Activated CD8-positive, alpha-beta T cell treated with anti-CD3 and anti-CD28 coated beads, Interleukin-2, amount 10 ng/mL, durations not matched to agents 7 days and 5 days (primary cell): ENCODE measurements around the gene ASIP. TPM values are rescaled to one million over a fixed set of nuclear protein-coding genes. Genes with fewer than 3 reads are reported as not detected.

ENCODE experiments used
- ATAC-seq: fragments of 150-1000 bp; cut with Tn5 transposase; one replicate; pipeline ENCODE4 v1.10.0; 2021; ENCODE audit warnings: moderate library complexity
- CTCF ChIA-PET: fragments of 350-600 bp; sonication (Branson Sonifier 250); formaldehyde crosslinking; loops from one replicate; lab custom pipeline; 2021; ENCODE audit warnings: antibody characterized with exemption; lab: Charles Lee
- POLR2A ChIA-PET: fragments of 350-600 bp; sonication (Branson Sonifier 250); formaldehyde crosslinking; loops from one replicate; lab custom pipeline; 2021; ENCODE audit warnings: antibody characterized with exemption; lab: Charles Lee
- DNase-seq: peaks from one replicate; pipeline ENCODE4 v3.0.0-alpha.2; 2020
- H3K27ac Mint-ChIP-seq: one replicate; pipeline ENCODE4 v1.8.0; 2021; ENCODE audit warnings: mild to moderate bottlenecking, mixed read lengths
- H3K27me3 Mint-ChIP-seq: one replicate; pipeline ENCODE4 v1.8.0; 2021; ENCODE audit warnings: low read depth, mixed read lengths
- H3K36me3 Mint-ChIP-seq: one replicate; pipeline ENCODE4 v1.8.0; 2021; ENCODE audit warnings: low read depth, mixed read lengths
- H3K4me1 Mint-ChIP-seq: one replicate; pipeline ENCODE4 v1.8.0; 2021; ENCODE audit warnings: low read depth, mixed read lengths
- H3K4me3 Mint-ChIP-seq: one replicate; pipeline ENCODE4 v1.8.0; 2021; ENCODE audit warnings: mild to moderate bottlenecking, mixed read lengths
- H3K9me3 Mint-ChIP-seq: one replicate; pipeline ENCODE4 v1.8.0; 2022; ENCODE audit warnings: mixed read lengths; ENCODE audit not compliant: insufficient read depth
- total RNA-seq, 2 experiments: library from RNA; stranded (reverse); gene quantifications; one replicate each; pipeline ENCODE4 v1.2.3, GENCODE V29; 2021

The ASIP gene
- total RNA-seq, 2 experiments from 2014 or later: not detected

DNA sequence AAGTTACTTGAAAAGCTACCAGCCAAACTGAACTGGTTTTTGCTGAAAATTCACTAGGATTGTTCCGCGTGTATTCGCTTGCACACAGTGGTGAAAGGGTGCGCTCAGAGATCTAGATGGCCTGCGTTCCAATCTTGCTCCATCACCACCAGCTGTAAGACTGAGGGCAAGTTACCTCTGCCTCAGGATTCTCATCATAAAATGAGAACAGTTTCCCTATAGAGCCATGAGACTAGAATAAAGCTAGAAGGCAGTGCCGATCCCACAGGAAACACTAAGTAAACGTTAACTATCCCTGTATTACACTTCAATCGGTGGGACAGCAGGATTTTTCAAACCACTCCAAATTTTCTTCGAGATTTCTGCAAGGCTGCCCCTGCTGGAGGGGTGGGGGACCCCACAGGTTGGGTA is 61.1 kb downstream of the ASIP start:
- Mint-ChIP-seq H3K27ac (peak overlapping the region; percentile 89), H3K4me3 (peak overlapping the region; percentile 87), H3K9me3 (no peaks in the 10 kb centered on the region), H3K4me1 (peaks cover 24% of the 10 kb centered on the region), H3K27me3 (no peaks in the 10 kb centered on the region), H3K36me3 (peaks cover 4% of the 10 kb centered on the region)
- ATAC-seq (no peak), DNase-seq (no peak)
- ChIA-PET CTCF (interaction anchor here (0.9 to 9.1 kb wide), 6 partner anchors 10 to 467 kb away, joined by 3 to 65 read pairs (median 4); partner anchors contain the start of gene DYNLRB1), POLR2A (interaction anchor here (1.3 to 1.4 kb wide), 2 partner anchors 207 to 213 kb away, joined by 4 to 5 read pairs; partner anchors contain the start of gene DYNLRB1)

DNA sequence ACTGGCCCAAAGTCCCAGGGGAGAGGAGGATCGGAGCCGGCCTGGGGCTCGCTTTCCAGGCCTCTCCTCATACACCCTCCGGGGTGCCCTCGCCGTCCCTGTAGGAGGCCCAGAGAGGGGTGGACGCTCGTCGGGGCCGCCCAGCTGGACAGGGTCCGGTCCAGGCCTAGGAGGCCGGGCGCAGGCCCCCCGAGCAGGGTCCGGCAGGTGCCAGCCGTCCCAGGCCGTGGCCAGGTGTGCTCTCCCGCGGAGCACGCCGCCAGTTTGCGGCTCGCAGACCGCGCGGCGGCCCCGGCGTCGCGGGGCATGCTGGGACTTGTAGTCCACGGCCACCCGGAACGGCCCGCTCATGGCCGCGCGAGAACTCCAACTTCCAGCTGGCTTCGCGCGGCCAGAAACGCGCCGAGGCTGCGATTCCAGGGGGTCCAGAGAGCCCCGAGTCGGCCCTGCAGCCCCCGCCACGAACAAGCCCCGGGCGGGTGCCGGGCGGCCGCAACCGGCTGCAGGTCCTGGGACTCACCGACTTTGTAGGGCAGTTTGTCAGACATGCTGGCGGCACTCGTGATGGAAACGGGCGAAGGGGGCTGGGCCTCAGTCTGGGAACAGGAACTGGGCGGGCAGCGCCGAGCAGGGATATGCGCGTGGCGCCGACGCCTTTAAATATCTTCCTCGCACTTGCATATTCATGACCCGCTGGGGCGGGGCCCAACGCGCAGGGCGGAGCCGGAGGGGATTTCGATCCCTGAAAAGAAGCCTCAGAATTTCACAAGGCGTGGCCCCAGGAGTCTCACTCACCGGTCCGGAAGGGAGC is 61.7 kb downstream of the ASIP start, which contains the start of gene AHCY:
Gene AHCY, minus strand, starts transcription at position 633 of the 811 bp plus-strand sequence. Its CDS starts 85 bp downstream, at position 548.
- Mint-ChIP-seq H3K4me3 (peak within 1 kb of the TSS; percentile 87), H3K27ac (peak within 1 kb of the TSS; percentile 91), H3K4me1 (peaks cover 24% of the 10 kb centered on the region), H3K27me3 (peaks cover 2% of the 10 kb centered on the region), H3K36me3 (peaks cover 4% of the 10 kb centered on the region), H3K9me3 (no peaks in the 10 kb centered on the region)
- DNase-seq (peak; percentile 96), ATAC-seq (peak; percentile 97)
- POLR2A ChIA-PET: interaction anchor here (1.3 to 1.4 kb wide), 2 partner anchors 206 to 213 kb away, joined by 4 to 5 read pairs; partner anchors contain the start of gene DYNLRB1
- CTCF ChIA-PET: interaction anchor here (0.9 to 9.1 kb wide), 4 partner anchors 10 to 235 kb away, joined by 3 to 65 read pairs (median 8); partner anchors contain the start of gene DYNLRB1

DNA sequence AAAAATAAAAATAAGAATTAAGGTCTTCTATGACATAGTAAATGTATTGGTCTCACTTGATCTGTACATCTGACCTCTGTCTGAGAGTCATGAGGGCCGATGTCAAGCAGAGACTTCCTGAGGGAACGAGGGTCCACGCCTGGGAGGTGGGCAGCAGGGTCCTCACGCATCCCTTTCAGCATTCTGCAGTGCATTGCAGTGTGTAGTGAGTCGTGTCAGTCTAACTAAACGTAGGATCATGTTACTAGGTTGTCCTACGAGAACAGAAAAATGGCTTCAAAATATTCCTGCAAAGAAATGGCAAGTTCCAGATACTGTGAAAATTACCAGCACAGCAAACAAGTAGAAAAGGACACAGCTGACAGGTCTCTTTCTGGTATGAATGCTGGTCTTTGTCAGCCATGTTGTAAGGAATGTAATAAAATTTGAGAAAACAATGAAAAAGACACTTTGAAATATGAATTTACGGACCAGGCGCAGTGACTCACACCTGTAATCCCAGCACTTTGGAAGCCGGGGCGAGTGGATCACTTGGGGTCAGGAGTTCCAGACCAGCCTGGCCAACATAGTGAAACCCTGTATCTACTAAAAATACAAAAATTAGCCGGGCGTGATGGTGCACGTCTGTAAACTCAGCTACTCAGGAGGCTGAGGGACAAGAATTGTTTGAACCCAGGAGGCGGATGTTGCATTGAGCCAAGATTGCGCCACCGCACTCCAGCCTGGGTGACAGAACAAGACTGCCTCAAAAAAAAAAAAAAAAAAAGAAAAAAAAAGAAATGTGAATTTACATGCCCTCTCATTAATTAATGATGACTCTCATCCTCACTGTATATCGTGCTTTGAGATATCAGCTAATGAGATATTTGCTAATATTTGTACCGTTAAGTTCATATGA is 64.4 kb downstream of the ASIP start:
- no peak overlapping the region for H3K4me3 Mint-ChIP-seq
- peaks cover 7% of the 10 kb centered on the region for H3K27me3 Mint-ChIP-seq
- CTCF ChIA-PET: no interaction called here
- peaks cover 4% of the 10 kb centered on the region for H3K36me3 Mint-ChIP-seq
- no peak overlapping the region for H3K27ac Mint-ChIP-seq
- ATAC-seq (no peak), DNase-seq (no peak)
- H3K9me3 Mint-ChIP-seq: no peaks in the 10 kb centered on the region
- POLR2A ChIA-PET: no interaction called here
- H3K4me1 Mint-ChIP-seq: peaks cover 24% of the 10 kb centered on the region

DNA sequence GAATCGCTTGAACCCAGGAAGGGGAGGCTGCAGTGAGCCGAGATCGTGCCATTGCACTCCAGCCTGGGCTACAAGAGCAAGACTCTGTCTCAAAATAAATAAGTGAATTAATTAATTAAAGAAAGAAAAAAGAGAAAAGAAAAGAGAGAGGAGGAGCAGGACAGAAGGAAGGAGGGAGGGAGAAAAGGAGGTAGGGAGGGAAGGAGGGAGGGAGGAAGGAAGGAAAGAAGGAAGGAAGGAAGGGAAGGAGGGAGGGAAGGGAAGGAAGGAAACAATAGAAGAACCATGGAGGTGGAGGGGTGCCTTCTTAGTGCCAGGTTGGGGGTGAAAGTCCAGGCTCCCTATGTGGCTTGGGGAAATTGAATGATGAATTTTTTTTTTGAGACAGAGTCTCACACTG is 68.5 kb downstream of the ASIP start:
- Mint-ChIP-seq H3K27me3 (peaks cover 22% of the 10 kb centered on the region), H3K4me3 (no peak overlapping the region), H3K9me3 (no peaks in the 10 kb centered on the region), H3K4me1 (peaks cover 21% of the 10 kb centered on the region), H3K27ac (no peak overlapping the region), H3K36me3 (no peaks in the 10 kb centered on the region)
- ATAC-seq (no peak), DNase-seq (no peak)
- ChIA-PET POLR2A (no interaction called here), CTCF (interaction anchor here (1.8 kb wide), 1 partner anchor 229 kb away, joined by 4 read pairs; no protein-coding TSS in a partner anchor)

DNA sequence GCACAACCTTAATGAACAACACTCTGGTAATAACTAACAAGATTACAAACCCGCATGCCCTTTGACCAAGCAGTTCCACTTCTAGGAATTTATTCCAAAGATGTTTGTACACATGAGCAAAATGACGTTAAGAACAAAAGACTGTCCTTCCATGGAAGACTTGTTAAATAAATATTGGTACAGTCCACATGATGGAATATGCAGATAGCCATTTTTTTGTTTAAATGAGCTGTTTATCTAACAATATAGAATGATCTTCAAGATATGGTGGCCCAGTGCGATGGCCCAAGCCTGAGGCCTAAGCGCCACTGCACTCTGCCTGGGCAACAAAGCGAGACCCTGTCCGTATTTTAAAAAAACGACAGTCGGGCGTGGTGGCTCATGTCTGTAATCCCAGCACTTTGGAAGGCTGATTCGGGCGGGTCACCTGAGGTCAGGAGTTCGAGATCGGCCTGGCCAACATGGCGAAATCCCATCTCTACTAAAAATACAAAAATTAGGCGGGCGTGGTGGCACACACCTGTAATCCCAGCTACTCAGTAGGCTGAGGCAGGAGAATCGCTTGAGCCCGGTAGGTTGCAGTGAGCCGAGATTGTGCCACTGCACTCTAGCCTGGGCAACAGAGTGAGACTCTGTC is 69.4 kb downstream of the ASIP start:
- CTCF ChIA-PET: interaction anchor here (1.8 to 5.4 kb wide), 7 partner anchors 11 to 228 kb away, joined by 4 to 124 read pairs (median 65); partner anchors contain the start of genes AHCY and DYNLRB1
- ATAC-seq (no peak), DNase-seq (no peak)
- POLR2A ChIA-PET: interaction anchor here (0.7 kb wide), 1 partner anchor 11 kb away, joined by 4 read pairs; no protein-coding TSS in a partner anchor
- H3K4me3 Mint-ChIP-seq: no peak overlapping the region
- H3K27me3 Mint-ChIP-seq: peaks cover 23% of the 10 kb centered on the region
- H3K27ac Mint-ChIP-seq: no peak overlapping the region
- no peaks in the 10 kb centered on the region for H3K36me3 Mint-ChIP-seq
- no peaks in the 10 kb centered on the region for H3K9me3 Mint-ChIP-seq
- H3K4me1 Mint-ChIP-seq: peaks cover 21% of the 10 kb centered on the region

DNA sequence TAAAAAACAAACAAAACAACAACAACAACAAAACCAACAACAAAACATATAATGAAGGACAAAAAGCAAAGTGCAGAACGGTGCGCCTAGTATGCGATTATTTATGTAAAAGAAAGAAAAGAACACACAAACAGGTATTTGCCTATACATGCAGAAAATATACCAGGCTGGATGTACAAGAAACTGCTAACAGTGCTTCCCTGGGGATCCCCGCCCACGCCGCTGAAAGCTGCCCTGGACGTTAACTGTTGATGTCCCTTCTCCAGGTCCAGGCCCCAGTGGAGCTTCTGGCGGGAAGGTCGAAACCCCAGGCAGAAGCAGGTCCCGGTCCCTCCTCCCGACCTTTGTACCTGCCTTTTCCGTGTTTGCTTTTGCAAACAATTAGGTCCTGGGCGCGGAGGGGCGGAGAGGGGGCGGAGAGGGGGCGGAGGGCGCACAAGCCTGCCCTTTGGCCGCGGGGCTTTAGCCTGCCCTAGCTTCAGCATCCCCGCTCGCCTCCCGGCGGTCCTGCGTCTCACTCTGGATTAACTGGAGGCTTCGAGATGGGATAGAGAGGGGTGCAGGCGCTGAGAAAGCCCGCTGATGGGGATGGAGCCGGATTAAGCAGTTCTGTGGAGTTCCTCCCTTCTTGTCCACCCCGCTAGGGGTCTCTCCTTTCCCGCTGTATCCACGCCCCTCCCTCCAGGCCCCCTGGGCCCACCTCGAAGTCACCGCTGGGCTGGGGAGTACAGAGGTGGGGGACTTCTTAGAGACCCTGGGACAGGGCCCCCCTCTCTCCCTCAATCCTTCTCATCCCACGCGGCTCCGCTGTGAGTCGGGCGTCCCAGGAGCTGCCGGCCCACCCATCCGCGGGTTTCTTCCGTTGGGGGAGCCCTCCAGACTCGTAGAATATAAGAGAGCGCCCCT is 70.1 kb downstream of the ASIP start:
- Mint-ChIP-seq H3K4me1 (peaks cover 21% of the 10 kb centered on the region), H3K27me3 (peaks cover 24% of the 10 kb centered on the region)
- DNase-seq: no peak

DNA sequence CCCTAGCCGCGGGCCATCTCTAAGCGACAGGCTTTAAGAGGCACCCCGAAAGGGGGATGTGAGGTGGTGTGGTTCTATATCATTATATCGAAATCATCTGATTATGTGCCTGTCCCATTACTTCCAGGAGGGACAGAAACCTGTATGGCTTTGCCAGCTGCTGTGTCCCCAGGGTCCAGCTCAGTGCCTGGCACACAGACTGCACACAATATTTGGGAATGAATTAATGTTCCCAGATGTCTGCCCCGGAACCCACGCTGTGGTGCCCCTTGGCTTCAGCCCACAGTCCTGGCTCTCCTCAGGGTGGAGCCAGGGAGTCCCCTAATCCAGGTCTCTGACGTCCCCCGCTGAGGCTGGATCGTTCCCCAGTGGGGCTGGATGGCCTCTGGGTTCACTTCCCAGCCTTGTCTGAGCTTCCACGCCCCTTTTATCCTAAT is 70.8 kb downstream of the ASIP start:
- POLR2A ChIA-PET: interaction anchor here (0.9 to 1.7 kb wide), 4 partner anchors 11 to 211 kb away, joined by 3 to 6 read pairs (median 4); partner anchors contain the start of gene DYNLRB1
- Mint-ChIP-seq H3K9me3 (no peaks in the 10 kb centered on the region), H3K27ac (no peak overlapping the region), H3K4me1 (peaks cover 21% of the 10 kb centered on the region), H3K27me3 (peaks cover 24% of the 10 kb centered on the region), H3K36me3 (no peaks in the 10 kb centered on the region), H3K4me3 (no peak overlapping the region)
- CTCF ChIA-PET: interaction anchor here (0.7 to 5.4 kb wide), 100 partner anchors 11 to 529 kb away, joined by 3 to 124 read pairs (median 6); partner anchors contain the start of genes AHCY, DYNLRB1, ITCH and PIGU
- ATAC-seq: no peak
- no peak for DNase-seq

More for the DNA sequence above, 70.1 kb downstream of the ASIP start:
- CTCF ChIA-PET: interaction anchor here (0.8 to 5.4 kb wide), 39 partner anchors 11 to 456 kb away, joined by 3 to 124 read pairs (median 12); partner anchors contain the start of genes AHCY, DYNLRB1 and TP53INP2
- no peaks in the 10 kb centered on the region for H3K36me3 Mint-ChIP-seq
- POLR2A ChIA-PET: interaction anchor here (0.7 to 1.4 kb wide), 2 partner anchors 12 to 211 kb away, joined by 4 to 6 read pairs; no protein-coding TSS in a partner anchor
- no peak overlapping the region for H3K27ac Mint-ChIP-seq
- ATAC-seq: no peak
- H3K9me3 Mint-ChIP-seq: no peaks in the 10 kb centered on the region
- peak overlapping the region; percentile 18 for H3K4me3 Mint-ChIP-seq

DNA sequence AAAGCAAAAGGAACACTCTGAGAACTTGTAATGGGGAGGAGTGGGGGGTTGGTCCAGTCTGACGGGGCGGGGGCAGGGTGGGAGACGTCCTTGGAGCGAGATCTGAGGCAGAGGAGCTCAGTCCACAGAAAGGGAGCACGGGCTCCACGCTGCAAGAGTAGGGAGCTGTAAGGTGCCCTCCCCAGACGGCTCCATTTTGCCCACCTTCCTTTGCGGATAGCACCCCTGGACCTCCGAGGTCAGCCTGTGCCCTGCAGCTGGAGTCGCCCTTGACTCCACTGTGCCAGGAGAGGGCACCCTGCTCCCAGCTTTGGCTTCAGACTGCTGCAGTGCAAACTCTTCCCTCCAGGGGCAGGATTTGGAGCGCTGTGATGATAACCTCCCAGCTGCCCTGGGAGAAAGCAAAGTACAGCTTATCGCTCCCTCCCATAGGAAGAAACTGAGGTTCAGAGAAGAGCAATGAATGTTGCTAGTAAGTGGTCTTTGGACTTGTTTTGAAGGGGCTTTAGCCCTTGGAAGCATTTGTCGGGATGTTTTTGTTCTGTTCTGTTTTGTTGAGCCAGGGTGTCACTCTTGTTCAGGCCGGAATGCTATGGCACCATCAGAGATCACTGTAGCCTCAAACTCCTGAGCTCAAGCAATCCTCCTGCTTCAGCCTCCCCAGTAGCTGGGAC is 71.5 kb downstream of the ASIP start:
- Mint-ChIP-seq H3K9me3 (no peaks in the 10 kb centered on the region), H3K36me3 (no peaks in the 10 kb centered on the region), H3K27ac (no peak overlapping the region), H3K27me3 (peaks cover 24% of the 10 kb centered on the region), H3K4me1 (peaks cover 21% of the 10 kb centered on the region), H3K4me3 (peak overlapping the region; percentile 22)
- DNase-seq (peak; percentile 93), ATAC-seq (peak; percentile 100)
- CTCF ChIA-PET: interaction anchor here (0.6 to 5.4 kb wide), 114 partner anchors 8 to 530 kb away, joined by 3 to 124 read pairs (median 6); partner anchors contain the start of genes AHCY, DYNLRB1, ITCH and PIGU
- POLR2A ChIA-PET: interaction anchor here (0.7 to 1.7 kb wide), 6 partner anchors 11 to 210 kb away, joined by 3 to 6 read pairs (median 4); partner anchors contain the start of gene DYNLRB1

DNA sequence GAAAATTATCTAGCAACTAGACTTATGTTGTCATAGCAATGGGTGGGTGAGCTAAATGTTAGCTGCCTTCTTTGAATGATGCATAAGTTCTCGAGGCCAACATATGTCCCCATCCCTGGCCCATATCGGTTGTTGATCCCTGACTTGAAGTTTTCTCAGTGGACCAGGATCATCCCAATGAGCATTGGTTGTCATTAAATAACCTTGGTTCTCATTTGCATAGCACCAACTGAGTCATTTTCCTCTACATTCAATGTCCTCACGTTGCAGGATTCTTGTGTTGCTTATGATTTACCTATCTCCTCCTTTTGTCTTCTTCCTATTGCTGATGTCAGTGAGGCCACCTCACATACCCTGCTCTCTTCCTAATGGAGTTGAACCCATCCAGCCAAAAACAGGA is 74.0 kb downstream of the ASIP start:
- CTCF ChIA-PET: interaction anchor here (0.8 to 5.4 kb wide), 7 partner anchors 123 to 452 kb away, joined by 3 to 124 read pairs (median 79); partner anchors contain the start of gene DYNLRB1
- peaks cover 21% of the 10 kb centered on the region for H3K4me1 Mint-ChIP-seq
- H3K9me3 Mint-ChIP-seq: no peaks in the 10 kb centered on the region
- H3K36me3 Mint-ChIP-seq: no peaks in the 10 kb centered on the region
- no peak overlapping the region for H3K4me3 Mint-ChIP-seq
- no peak for DNase-seq
- POLR2A ChIA-PET: no interaction called here
- H3K27me3 Mint-ChIP-seq: peaks cover 23% of the 10 kb centered on the region
- no peak overlapping the region for H3K27ac Mint-ChIP-seq
- no peak for ATAC-seq
